SU-DHL-6 (cell line): ENCODE results near the gene CATSPER1.

ENCODE experiments used
- H2AFZ ChIP-seq: fragments of 200-600 bp; sonication (generic); 2 replicates; pipeline ENCODE4 v1.6.1; 2014; ENCODE audit warnings: low read depth, mild to moderate bottlenecking, moderate library complexity, mixed read lengths, antibody characterized with exemption, low read length; ENCODE audit not compliant: severe bottlenecking
- H3F3A ChIP-seq: fragments of 200-600 bp; shearing (Covaris generic); 2 replicates; pipeline ENCODE4 v1.6.0; 2016; ENCODE audit warnings: antibody characterized with exemption, mild to moderate bottlenecking; ENCODE audit not compliant: insufficient read depth
- H3K27ac ChIP-seq: fragments of 200-600 bp; sonication (generic); 2 replicates; pipeline ENCODE4 v1.5.1; 2016; ENCODE audit warnings: low read depth, mild to moderate bottlenecking, low read length, moderate library complexity, mixed read lengths
- H3K27me3 ChIP-seq: fragments of 200-600 bp; sonication (generic), shearing (Covaris generic); 2 replicates; pipeline ENCODE4 v1.6.0; 2014; ENCODE audit warnings: mild to moderate bottlenecking, low read length
- H3K36me3 ChIP-seq: fragments of 200-600 bp; sonication (generic); 2 replicates; pipeline ENCODE4 v1.6.1; 2014; ENCODE audit warnings: mild to moderate bottlenecking, low read length, mixed read lengths
- H3K4me2 ChIP-seq: fragments of 300-600, 200-600 bp; shearing (Covaris generic), sonication (generic); 2 replicates; pipeline ENCODE4 v1.6.0; 2014; ENCODE audit warnings: low read length, low read depth, mild to moderate bottlenecking; ENCODE audit not compliant: poor library complexity, severe bottlenecking
- H3K4me3 ChIP-seq: fragments of 200-600 bp; sonication (generic); 2 replicates; pipeline ENCODE4 v1.5.1; 2014; ENCODE audit warnings: antibody characterized with exemption, low read length, mild to moderate bottlenecking, mixed read lengths; ENCODE audit not compliant: insufficient read depth, poor library complexity, severe bottlenecking
- H3K79me2 ChIP-seq: fragments of 200-600 bp; sonication (generic); 2 replicates; pipeline ENCODE4 v1.6.1; 2014; ENCODE audit warnings: mild to moderate bottlenecking, low read length, moderate library complexity; ENCODE audit not compliant: insufficient read depth
- H3K9ac ChIP-seq: fragments of 200-600 bp; sonication (generic); 2 replicates; pipeline ENCODE4 v1.7.0; 2014; ENCODE audit warnings: mild to moderate bottlenecking, low read length
- H3K9me2 ChIP-seq: fragments of 200-600 bp; sonication (generic); replicated peaks from 2 replicates; pipeline ENCODE4 v1.6.1; 2014; ENCODE audit warnings: low read length; ENCODE audit not compliant: insufficient read depth
- H3K9me3 ChIP-seq: fragments of 200-600 bp; sonication (generic); 2 replicates; pipeline ENCODE4 v1.6.1; 2014; ENCODE audit warnings: low read length, mixed read lengths; ENCODE audit not compliant: insufficient read depth
- H4K20me1 ChIP-seq: fragments of 200-600 bp; sonication (generic); 2 replicates; pipeline ENCODE4 v1.6.1; 2014; ENCODE audit warnings: low read depth, mild to moderate bottlenecking, antibody characterized with exemption, low read length, moderate library complexity, mixed read lengths
- CTCF ChIP-seq: fragments of 200-600 bp; sonication (generic); IDR thresholded peaks from one replicate; pipeline ENCODE4 v1.5.1; 2017; ENCODE audit warnings: antibody characterized with exemption, mild to moderate bottlenecking, low read length, moderate library complexity; ENCODE audit not compliant: insufficient read depth, poor library complexity, severe bottlenecking
- EZH2phosphoT487 ChIP-seq: fragments of 200-600 bp; sonication (generic), shearing (Covaris generic); conservative IDR thresholded peaks from 2 replicates; pipeline ENCODE4 v1.6.1; 2018; ENCODE audit warnings: mild to moderate bottlenecking, antibody characterized with exemption, low read length, moderate library complexity, mixed read lengths

CATSPER1 gene

GRCh38 chr11:66014804-66015453, 11.3 kb downstream of the CATSPER1 start:
- Histone ChIP-seq H3K27me3 (no peaks in the 10 kb centered on the region), H3K27ac (no peak overlapping the region), H3K4me2 (no peak overlapping the region), H2AFZ (no peak overlapping the region), H3K9me3 (no peaks in the 10 kb centered on the region), H4K20me1 (no peaks in the 10 kb centered on the region), H3K9me2 (no peaks in the 10 kb centered on the region), H3F3A (no peaks in the 10 kb centered on the region), H3K9ac (no peak overlapping the region), H3K36me3 (no peaks in the 10 kb centered on the region), H3K4me3 (no peak overlapping the region), H3K79me2 (no peaks in the 10 kb centered on the region)
- TF ChIP-seq CTCF = no peak
- TF ChIP-seq EZH2phosphoT487 = no peak

- H2AFZ ChIP-seq = no peak overlapping the region
- H3K27me3 ChIP-seq = no peaks in the 10 kb centered on the region
- no peaks in the 10 kb centered on the region for H3K9me3 ChIP-seq
- H3K36me3 ChIP-seq = no peaks in the 10 kb centered on the region
- H3K4me3 ChIP-seq = no peak overlapping the region
- no peaks in the 10 kb centered on the region for H4K20me1 ChIP-seq
- H3K9me2 ChIP-seq = no peaks in the 10 kb centered on the region
- no peak overlapping the region for H3K27ac ChIP-seq
- H3F3A ChIP-seq = no peaks in the 10 kb centered on the region
- H3K79me2 ChIP-seq = no peaks in the 10 kb centered on the region
- H3K4me2 ChIP-seq = no peak overlapping the region
- no peak overlapping the region for H3K9ac ChIP-seq
- TF ChIP-seq EZH2phosphoT487 = no peak
- no peak for TF ChIP-seq CTCF
Observed at GRCh38 chr11:66013762-66014100, 12.5 kb downstream of the CATSPER1 start.

DNA sequence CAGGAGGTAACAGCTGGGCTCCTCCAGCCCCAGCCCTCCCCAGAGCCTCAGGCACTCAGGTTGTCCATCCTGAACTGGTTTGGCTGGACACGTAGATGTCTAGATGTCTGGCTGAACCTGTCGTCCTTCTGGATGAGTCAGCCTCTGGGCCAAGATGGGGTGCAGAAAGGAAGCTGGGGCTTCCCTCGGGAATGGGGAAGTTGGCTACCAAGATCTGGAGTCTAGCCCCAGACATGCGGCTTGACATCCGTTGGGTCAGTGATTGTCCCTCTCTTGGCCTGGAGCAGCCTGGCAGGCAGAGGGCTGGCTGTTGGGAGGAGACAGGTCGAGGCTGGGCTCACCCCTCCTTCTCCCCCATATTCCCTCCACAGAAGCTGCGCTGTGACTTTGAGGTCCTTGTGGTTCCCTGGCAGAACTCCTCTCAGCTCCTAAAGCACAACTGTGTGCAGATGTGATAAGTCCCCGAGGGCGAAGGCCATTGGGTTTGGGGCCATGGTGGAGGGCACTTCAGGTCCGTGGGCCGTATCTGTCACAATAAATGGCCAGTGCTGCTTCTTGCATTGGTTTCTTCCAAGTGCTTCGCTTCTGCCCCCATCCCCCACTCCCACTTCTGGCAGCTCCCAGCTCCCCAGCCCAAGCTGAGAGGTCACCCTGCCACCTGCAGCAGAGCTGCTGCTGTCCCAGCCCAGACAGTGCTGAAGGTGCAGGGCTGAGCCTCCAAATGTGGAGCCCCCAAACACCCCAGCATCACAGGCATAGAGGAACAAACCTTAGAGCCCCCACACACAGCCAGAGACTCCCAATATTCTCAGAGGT, 13.1 kb downstream of the CATSPER1 start:
- Histone ChIP-seq H3K36me3 (no peaks in the 10 kb centered on the region), H2AFZ (no peak overlapping the region), H3K27me3 (no peaks in the 10 kb centered on the region), H3K4me2 (no peak overlapping the region), H3F3A (no peaks in the 10 kb centered on the region), H3K4me3 (no peak overlapping the region), H4K20me1 (no peaks in the 10 kb centered on the region), H3K9me3 (no peaks in the 10 kb centered on the region), H3K9me2 (no peaks in the 10 kb centered on the region), H3K9ac (no peak overlapping the region), H3K27ac (no peak overlapping the region), H3K79me2 (no peaks in the 10 kb centered on the region)
- TF ChIP-seq CTCF (no peak), EZH2phosphoT487 (no peak)
